CD14-positive monocyte (primary cell): Measurements from ENCODE around the gene PCARE. TPM values are rescaled to one million over a fixed set of nuclear protein-coding genes. Genes with fewer than 3 reads are reported as not detected.

Source experiments
- DNase-seq, 3 donors: peaks; one replicate each; pipeline ENCODE4 v3.0.0-alpha.2; 2011 to 2022
- H2AFZ ChIP-seq: 2 replicates; pipeline ENCODE4 v1.6.0; 2012; ENCODE audit warnings: mild to moderate bottlenecking, low read depth, low read length, inconsistent platforms; ENCODE audit not compliant: insufficient read depth, poor library complexity, severe bottlenecking
- H3K27ac ChIP-seq, 2 donors: 1 replicate in 1 of 2; 2 replicates in 1 of 2; pipeline ENCODE4 v1.5.1; 2012 to 2013; ENCODE audit warnings: low read length in 2 of 2, control low read depth in 1 of 2, inconsistent platforms in 1 of 2, low read depth in 1 of 2, mild to moderate bottlenecking in 1 of 2
- H3K27me3 ChIP-seq, 2 donors: one replicate each; pipeline versions ENCODE4 v1.6.0 to v1.6.1; 2011 to 2013; ENCODE audit warnings: low read length in 2 of 2; ENCODE audit not compliant: control insufficient read depth in 2 of 2, insufficient read depth in 2 of 2
- H3K36me3 ChIP-seq, 2 donors: replicated peaks in 1 of 2; 1 replicate in 1 of 2; 2 replicates in 1 of 2; pipeline versions ENCODE4 v1.5.1 to v1.6.1; 2012 to 2013; ENCODE audit warnings: low read length in 2 of 2, control low read depth in 1 of 2, inconsistent platforms in 1 of 2, mild to moderate bottlenecking in 1 of 2; ENCODE audit not compliant: insufficient read depth in 2 of 2, control insufficient read depth in 1 of 2
- H3K4me1 ChIP-seq, 2 donors: 1 replicate in 1 of 2; 2 replicates in 1 of 2; pipeline versions ENCODE4 v1.5.1 to v1.6.1; 2012 to 2013; ENCODE audit warnings: low read length in 2 of 2, control low read depth in 1 of 2, inconsistent platforms in 1 of 2, mild to moderate bottlenecking in 1 of 2, moderate library complexity in 1 of 2; ENCODE audit not compliant: insufficient read depth in 2 of 2, control insufficient read depth in 1 of 2
- H3K4me2 ChIP-seq: replicated peaks from 2 replicates; pipeline ENCODE3; 2012; ENCODE audit warnings: low read length, moderate library complexity, mild to moderate bottlenecking; ENCODE audit not compliant: poor library complexity, severe bottlenecking; ENCODE audit errors: extremely low read depth
- H3K4me3 ChIP-seq, 3 experiments: fragments of 200-600 bp in 1 of 3; sonication (generic) in 1 of 3; replicated peaks in 1 of 3; 1 replicate in 2 of 3; 2 replicates in 1 of 3; pipeline ENCODE4 v1.5.1; 2011 to 2013; ENCODE audit warnings: low read length in 3 of 3, mild to moderate bottlenecking in 3 of 3, control low read depth in 2 of 3, low read depth in 2 of 3, inconsistent platforms in 1 of 3, moderate library complexity in 1 of 3
- H3K79me2 ChIP-seq: 2 replicates; pipeline ENCODE4 v1.6.0; 2012; ENCODE audit warnings: mild to moderate bottlenecking, control low read depth, inconsistent platforms, low read length, moderate library complexity; ENCODE audit not compliant: insufficient read depth
- H3K9ac ChIP-seq: 2 replicates; pipeline ENCODE4 v1.6.0; 2017; ENCODE audit warnings: low read length, mild to moderate bottlenecking; ENCODE audit not compliant: insufficient read depth, poor library complexity, severe bottlenecking
- H3K9me3 ChIP-seq, 2 donors: replicated peaks in 1 of 2; 1 replicate in 1 of 2; 2 replicates in 1 of 2; pipeline versions ENCODE4 v1.5.1 to v1.6.1; 2012 to 2013; ENCODE audit warnings: low read length in 2 of 2, control low read depth in 1 of 2; ENCODE audit not compliant: control insufficient read depth in 1 of 2, insufficient read depth in 1 of 2
- H4K20me1 ChIP-seq: 2 replicates; pipeline ENCODE4 v1.6.0; 2012; ENCODE audit warnings: mild to moderate bottlenecking, low read length, control low read depth, moderate library complexity; ENCODE audit not compliant: insufficient read depth
- H3K27ac Mint-ChIP-seq, 7 donors: one replicate each; pipeline ENCODE4 v1.8.0; 2020; ENCODE audit warnings: mild to moderate bottlenecking in 7 of 7, mixed read lengths in 7 of 7, moderate library complexity in 6 of 7, inconsistent platforms in 2 of 7
- H3K27me3 Mint-ChIP-seq, 3 donors: one replicate each; pipeline ENCODE4 v1.8.0; 2021 to 2022; ENCODE audit warnings: low read depth in 3 of 3, mild to moderate bottlenecking in 3 of 3, mixed read lengths in 3 of 3, moderate library complexity in 3 of 3, inconsistent platforms in 1 of 3
- H3K36me3 Mint-ChIP-seq, 2 donors: one replicate each; pipeline ENCODE4 v1.8.0; 2020; ENCODE audit warnings: mixed read lengths in 2 of 2, inconsistent platforms in 1 of 2, mild to moderate bottlenecking in 1 of 2
- H3K4me1 Mint-ChIP-seq: one replicate; pipeline ENCODE4 v1.8.0; 2020; ENCODE audit warnings: mild to moderate bottlenecking, mixed read lengths
- H3K4me3 Mint-ChIP-seq, 2 donors: one replicate each; pipeline ENCODE4 v1.8.0; 2020; ENCODE audit warnings: mild to moderate bottlenecking in 2 of 2, mixed read lengths in 2 of 2, moderate library complexity in 1 of 2
- H3K9me3 Mint-ChIP-seq, 7 donors: one replicate each; pipeline ENCODE4 v1.8.0; 2020 to 2022; ENCODE audit warnings: mixed read lengths in 7 of 7, mild to moderate bottlenecking in 6 of 7, moderate library complexity in 6 of 7, inconsistent platforms in 2 of 7
- CTCF ChIP-seq: fragments of 200-600 bp; IDR thresholded peaks from one replicate; pipeline ENCODE4 v1.8.0; 2022; ENCODE audit warnings: antibody characterized with exemption, mild to moderate bottlenecking
- WGBS: methylation state at CpG from one replicate; pipeline ENCODE4 v1.1.5; 2013; ENCODE audit warnings: missing lambda C conversion rate; ENCODE audit not compliant: insufficient coverage; 5-methylcytosine and 5-hydroxymethylcytosine counted together
- intact Hi-C, 2 donors: fragments of 100-400 bp; cut with micrococcal nuclease; formaldehyde crosslinking; loops; one replicate each; pipeline versions ENCODE4 v1.15.0 to v1.15.1; 2023
- polyA plus RNA-seq, 3 donors: library from polyadenylated mRNA; depleted of rRNA in 1 of 3; unstranded in 2 of 3; stranded (reverse) in 1 of 3; fragments of 300-500 nt in 2 of 3; fragments of >200 nt in 1 of 3; fragmentation: Illumina TruSeq in 2 of 3; gene quantifications; 1 replicate in 2 of 3; 2 replicates in 1 of 3; pipeline ENCODE4 v1.2.3, GENCODE V29; 2012 to 2021

PCARE gene
- polyA plus RNA-seq, 3 donors = not detected

- H3K27ac Mint-ChIP-seq = peak overlapping the region in 1 of 7 donors; percentile 94
- H3K27ac ChIP-seq = no peak overlapping the region
- H3K4me1 Mint-ChIP-seq = peaks cover 41% of the 10 kb centered on the region
Observed at GRCh38 chr2:29117636-29118303, 43.4 kb upstream of the PCARE start.

More at GRCh38 chr2:29117636-29118303, 43.4 kb upstream of the PCARE start:
- DNase-seq = no peak
- Histone ChIP-seq H3K4me2 (no peak overlapping the region), H3K9ac (no peak overlapping the region), H3K27me3 (no peaks in the 10 kb centered on the region), H2AFZ (no peak overlapping the region), H3K9me3 (no peaks in the 10 kb centered on the region), H3K4me1 (peaks cover 31 to 44% of the 10 kb centered on the region in 2 donors), H3K36me3 (peaks cover under 1 to 17% of the 10 kb centered on the region in 2 donors), H3K79me2 (peaks cover 13% of the 10 kb centered on the region), H3K4me3 (no peak overlapping the region), H4K20me1 (peaks cover 39% of the 10 kb centered on the region)
- H3K9me3 Mint-ChIP-seq = peaks cover 0 to 4% (median 0%) of the 10 kb centered on the region in 7 donors
- no CpG with 5 or more reads among the region's 2 CpGs for WGBS
- H3K4me3 Mint-ChIP-seq = no peak overlapping the region
- peaks cover 0 to 9% (median 0%) of the 10 kb centered on the region in 3 donors for H3K27me3 Mint-ChIP-seq
- peaks cover 16 to 20% of the 10 kb centered on the region in 2 donors for H3K36me3 Mint-ChIP-seq
- intact Hi-C loops = loop anchor here in 1 of 2 donors (10.0 kb wide), 2 partner anchors 103 to 163 kb away; no protein-coding TSS in a partner anchor
- TF ChIP-seq CTCF = no peak
